GM23338 (cell line): Measurements from ENCODE around the gene MLANA. TPM values are rescaled to one million over a fixed set of nuclear protein-coding genes. Genes with fewer than 3 reads are reported as not detected.
A peak's percentile ranks its signal among the peaks of the same experiment; 100 is the strongest.

Experiments
- ATAC-seq: fragments of 200-7000 bp; cut with Tn5 transposase; 3 replicates; pipeline ENCODE4 v1.9.1; 2020
- DNase-seq: peaks from one replicate; pipeline ENCODE4 v3.0.0-alpha.2; 2015; ENCODE audit warnings: low spot score
- H2AFZ ChIP-seq: fragments of 200-600 bp; sonication (generic); 2 replicates; pipeline ENCODE4 v1.8.0; 2016; ENCODE audit warnings: antibody characterized with exemption, mild to moderate bottlenecking, moderate library complexity
- H3F3A ChIP-seq: fragments of 200-600 bp; sonication (generic); replicated peaks from 2 replicates; pipeline ENCODE4 v1.8.0; 2017; ENCODE audit warnings: antibody characterized with exemption, mixed run types, low read depth
- H3K27ac ChIP-seq: fragments of 200-600 bp; sonication (generic); 2 replicates; pipeline ENCODE4 v1.6.1; 2016; ENCODE audit warnings: low read depth
- H3K27me3 ChIP-seq: fragments of 200-600 bp; sonication (generic); 2 replicates; pipeline ENCODE4 v1.8.0; 2016; ENCODE audit warnings: mild to moderate bottlenecking, mixed run types, moderate library complexity; ENCODE audit not compliant: insufficient read depth
- H3K36me3 ChIP-seq: fragments of 200-600 bp; sonication (generic); 2 replicates; pipeline ENCODE4 v1.8.0; 2016; ENCODE audit warnings: mild to moderate bottlenecking; ENCODE audit not compliant: insufficient read depth
- H3K4me1 ChIP-seq: fragments of 200-600 bp; sonication (generic); 2 replicates; pipeline ENCODE4 v1.8.0; 2016; ENCODE audit warnings: mild to moderate bottlenecking, moderate library complexity; ENCODE audit not compliant: insufficient read depth
- H3K4me2 ChIP-seq: fragments of 200-600 bp; sonication (generic); 2 replicates; pipeline ENCODE4 v1.7.1; 2017; ENCODE audit warnings: mixed run types
- H3K4me3 ChIP-seq: fragments of 200-600 bp; sonication (generic); 2 replicates; pipeline ENCODE4 v1.6.1; 2016; ENCODE audit warnings: mixed run types
- H3K79me2 ChIP-seq: fragments of 200-600 bp; sonication (generic); replicated peaks from 2 replicates; pipeline ENCODE4 v1.8.0; 2017; ENCODE audit warnings: mild to moderate bottlenecking; ENCODE audit not compliant: insufficient read depth
- H3K9me2 ChIP-seq: fragments of 200-600 bp; sonication (generic); 2 replicates; pipeline ENCODE4 v1.8.0; 2017; ENCODE audit not compliant: insufficient read depth
- H4K20me1 ChIP-seq: fragments of 200-600 bp; sonication (generic); replicated peaks from 2 replicates; pipeline ENCODE4 v1.8.0; 2017; ENCODE audit warnings: mild to moderate bottlenecking; ENCODE audit not compliant: insufficient read depth
- H3K27ac Mint-ChIP-seq: 2 replicates; pipeline ENCODE4 v1.8.0; 2020; ENCODE audit warnings: inconsistent platforms, mild to moderate bottlenecking, moderate library complexity, mixed read lengths
- H3K27me3 Mint-ChIP-seq: 3 replicates; pipeline ENCODE4 v1.8.0; 2022; ENCODE audit warnings: low read depth, mild to moderate bottlenecking, moderate library complexity, mixed read lengths, inconsistent platforms; ENCODE audit not compliant: insufficient read depth, poor library complexity
- H3K36me3 Mint-ChIP-seq: 3 replicates; pipeline ENCODE4 v1.8.0; 2021; ENCODE audit warnings: low read depth, mild to moderate bottlenecking, inconsistent platforms, moderate library complexity, mixed read lengths
- H3K4me1 Mint-ChIP-seq: 3 replicates; pipeline ENCODE4 v1.8.0; 2020; ENCODE audit warnings: mild to moderate bottlenecking, inconsistent platforms, mixed read lengths
- H3K4me3 Mint-ChIP-seq: 3 replicates; pipeline ENCODE4 v1.8.0; 2021; ENCODE audit warnings: moderate library complexity, mild to moderate bottlenecking, inconsistent platforms, mixed read lengths
- H3K9me3 Mint-ChIP-seq: 3 replicates; pipeline ENCODE4 v1.8.0; 2020; ENCODE audit warnings: moderate library complexity, mild to moderate bottlenecking, inconsistent platforms, mixed read lengths
- CREB1 ChIP-seq: fragments of 250-450 bp; sonication (Bioruptor Pico); IDR thresholded peaks from 2 replicates; pipeline ENCODE4 v1.5.0; 2020; ENCODE audit warnings: low read depth, mild to moderate bottlenecking, moderate library complexity
- EZH2 ChIP-seq: fragments of 200-600 bp; sonication (generic); IDR thresholded peaks from one replicate; pipeline ENCODE4 v1.8.0; 2017; ENCODE audit warnings: antibody characterized with exemption, mild to moderate bottlenecking, low read depth; ENCODE audit not compliant: unreplicated experiment
- EZH2phosphoT487 ChIP-seq: fragments of 200-600 bp; sonication (generic); IDR thresholded peaks from one replicate; pipeline ENCODE4 v1.8.1; 2018; ENCODE audit warnings: antibody characterized with exemption; ENCODE audit not compliant: unreplicated experiment
- NANOG ChIP-seq: IDR thresholded peaks from 2 replicates; pipeline ENCODE4 v1.6.1; 2016; ENCODE audit warnings: antibody characterized with exemption, borderline replicate concordance
- STAT1 ChIP-seq: IDR thresholded peaks from one replicate; pipeline ENCODE4 v1.6.1; 2016; ENCODE audit warnings: antibody characterized with exemption; ENCODE audit not compliant: unreplicated experiment
- ZNF114 ChIP-seq: fragments of 250-450 bp; sonication (Bioruptor Pico); IDR thresholded peaks from 2 replicates; pipeline ENCODE4 v1.5.0; 2020; ENCODE audit warnings: mild to moderate bottlenecking, moderate library complexity
- ZNF331 ChIP-seq: fragments of 250-450 bp; sonication (Bioruptor Pico); IDR thresholded peaks from 2 replicates; pipeline ENCODE4 v1.5.0; 2020; ENCODE audit warnings: low read depth, mild to moderate bottlenecking, moderate library complexity
- polyA plus RNA-seq: library from polyadenylated mRNA; unstranded; fragments of >200 nt; fragmentation: Nextera tagmentation; extraction: Ambion mirVana; gene quantifications from 2 replicates; pipeline ENCODE4 v1.2.1, GENCODE V29; 2016
- total RNA-seq: library from RNA; depleted of rRNA; stranded (reverse); fragments of >200 nt; shearing (Covaris generic); gene quantifications from 2 replicates; pipeline ENCODE4 v1.2.3, GENCODE V29; 2014
- TF ChIP-seq, protein P1 (sequence below): IDR thresholded peaks from 2 replicates; pipeline ENCODE4 v1.6.1; 2016; ENCODE audit warnings: antibody characterized with exemption
- TF ChIP-seq, protein P2 (sequence below): IDR thresholded peaks from one replicate; pipeline ENCODE4 v1.6.1; 2018; ENCODE audit warnings: antibody characterized with exemption; ENCODE audit not compliant: unreplicated experiment
- TF ChIP-seq, protein P3 (sequence below): fragments of 250-450 bp; sonication (Bioruptor Pico); IDR thresholded peaks from 2 replicates; pipeline ENCODE4 v1.5.0; 2020; ENCODE audit warnings: mild to moderate bottlenecking, moderate library complexity

MLANA gene
- total and polyA plus RNA-seq, 2 experiments from 2014 or later = not detected

GRCh38 chr9:5841771-5842573, 48.7 kb upstream of the MLANA start (continued):
- TF ChIP-seq, protein P1, sequence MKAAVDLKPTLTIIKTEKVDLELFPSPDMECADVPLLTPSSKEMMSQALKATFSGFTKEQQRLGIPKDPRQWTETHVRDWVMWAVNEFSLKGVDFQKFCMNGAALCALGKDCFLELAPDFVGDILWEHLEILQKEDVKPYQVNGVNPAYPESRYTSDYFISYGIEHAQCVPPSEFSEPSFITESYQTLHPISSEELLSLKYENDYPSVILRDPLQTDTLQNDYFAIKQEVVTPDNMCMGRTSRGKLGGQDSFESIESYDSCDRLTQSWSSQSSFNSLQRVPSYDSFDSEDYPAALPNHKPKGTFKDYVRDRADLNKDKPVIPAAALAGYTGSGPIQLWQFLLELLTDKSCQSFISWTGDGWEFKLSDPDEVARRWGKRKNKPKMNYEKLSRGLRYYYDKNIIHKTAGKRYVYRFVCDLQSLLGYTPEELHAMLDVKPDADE = no peak
- no peak for TF ChIP-seq EZH2phosphoT487
- no peak for TF ChIP-seq NANOG
- TF ChIP-seq, protein P2, sequence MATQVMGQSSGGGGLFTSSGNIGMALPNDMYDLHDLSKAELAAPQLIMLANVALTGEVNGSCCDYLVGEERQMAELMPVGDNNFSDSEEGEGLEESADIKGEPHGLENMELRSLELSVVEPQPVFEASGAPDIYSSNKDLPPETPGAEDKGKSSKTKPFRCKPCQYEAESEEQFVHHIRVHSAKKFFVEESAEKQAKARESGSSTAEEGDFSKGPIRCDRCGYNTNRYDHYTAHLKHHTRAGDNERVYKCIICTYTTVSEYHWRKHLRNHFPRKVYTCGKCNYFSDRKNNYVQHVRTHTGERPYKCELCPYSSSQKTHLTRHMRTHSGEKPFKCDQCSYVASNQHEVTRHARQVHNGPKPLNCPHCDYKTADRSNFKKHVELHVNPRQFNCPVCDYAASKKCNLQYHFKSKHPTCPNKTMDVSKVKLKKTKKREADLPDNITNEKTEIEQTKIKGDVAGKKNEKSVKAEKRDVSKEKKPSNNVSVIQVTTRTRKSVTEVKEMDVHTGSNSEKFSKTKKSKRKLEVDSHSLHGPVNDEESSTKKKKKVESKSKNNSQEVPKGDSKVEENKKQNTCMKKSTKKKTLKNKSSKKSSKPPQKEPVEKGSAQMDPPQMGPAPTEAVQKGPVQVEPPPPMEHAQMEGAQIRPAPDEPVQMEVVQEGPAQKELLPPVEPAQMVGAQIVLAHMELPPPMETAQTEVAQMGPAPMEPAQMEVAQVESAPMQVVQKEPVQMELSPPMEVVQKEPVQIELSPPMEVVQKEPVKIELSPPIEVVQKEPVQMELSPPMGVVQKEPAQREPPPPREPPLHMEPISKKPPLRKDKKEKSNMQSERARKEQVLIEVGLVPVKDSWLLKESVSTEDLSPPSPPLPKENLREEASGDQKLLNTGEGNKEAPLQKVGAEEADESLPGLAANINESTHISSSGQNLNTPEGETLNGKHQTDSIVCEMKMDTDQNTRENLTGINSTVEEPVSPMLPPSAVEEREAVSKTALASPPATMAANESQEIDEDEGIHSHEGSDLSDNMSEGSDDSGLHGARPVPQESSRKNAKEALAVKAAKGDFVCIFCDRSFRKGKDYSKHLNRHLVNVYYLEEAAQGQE = no peak
- no peak for TF ChIP-seq EZH2
- TF ChIP-seq ZNF114 (CRISPR knock-in tag) = no peak
- TF ChIP-seq ZNF331 (CRISPR knock-in tag) = no peak
- TF ChIP-seq CREB1 = no peak
- no peak for TF ChIP-seq STAT1

- no peak for DNase-seq
- no peak overlapping the region for H3K27ac Mint-ChIP-seq
Measured at GRCh38 chr9:5842929-5843793, 47.5 kb upstream of the MLANA start.

More at GRCh38 chr9:5842929-5843793, 47.5 kb upstream of the MLANA start:
- no peak for ATAC-seq
- Histone ChIP-seq H3K4me1 (peaks cover 9% of the 10 kb centered on the region), H3K36me3 (no peaks in the 10 kb centered on the region), H3K27me3 (no peaks in the 10 kb centered on the region), H3K4me2 (no peak overlapping the region), H3F3A (no peaks in the 10 kb centered on the region), H3K79me2 (no peaks in the 10 kb centered on the region), H3K9me2 (0 out of 2 replicates have a peak, but pooled peaks cover 4% of the 10 kb centered on the region), H2AFZ (peak overlapping the region; percentile 83), H3K4me3 (no peak overlapping the region), H4K20me1 (no peaks in the 10 kb centered on the region), H3K27ac (no peak overlapping the region)
- H3K9me3 Mint-ChIP-seq = peaks cover 10% of the 10 kb centered on the region
- H3K4me1 Mint-ChIP-seq = peaks cover 23% of the 10 kb centered on the region
- no peaks in the 10 kb centered on the region for H3K36me3 Mint-ChIP-seq
- peaks cover 5% of the 10 kb centered on the region for H3K27me3 Mint-ChIP-seq
- TF ChIP-seq, protein P3, sequence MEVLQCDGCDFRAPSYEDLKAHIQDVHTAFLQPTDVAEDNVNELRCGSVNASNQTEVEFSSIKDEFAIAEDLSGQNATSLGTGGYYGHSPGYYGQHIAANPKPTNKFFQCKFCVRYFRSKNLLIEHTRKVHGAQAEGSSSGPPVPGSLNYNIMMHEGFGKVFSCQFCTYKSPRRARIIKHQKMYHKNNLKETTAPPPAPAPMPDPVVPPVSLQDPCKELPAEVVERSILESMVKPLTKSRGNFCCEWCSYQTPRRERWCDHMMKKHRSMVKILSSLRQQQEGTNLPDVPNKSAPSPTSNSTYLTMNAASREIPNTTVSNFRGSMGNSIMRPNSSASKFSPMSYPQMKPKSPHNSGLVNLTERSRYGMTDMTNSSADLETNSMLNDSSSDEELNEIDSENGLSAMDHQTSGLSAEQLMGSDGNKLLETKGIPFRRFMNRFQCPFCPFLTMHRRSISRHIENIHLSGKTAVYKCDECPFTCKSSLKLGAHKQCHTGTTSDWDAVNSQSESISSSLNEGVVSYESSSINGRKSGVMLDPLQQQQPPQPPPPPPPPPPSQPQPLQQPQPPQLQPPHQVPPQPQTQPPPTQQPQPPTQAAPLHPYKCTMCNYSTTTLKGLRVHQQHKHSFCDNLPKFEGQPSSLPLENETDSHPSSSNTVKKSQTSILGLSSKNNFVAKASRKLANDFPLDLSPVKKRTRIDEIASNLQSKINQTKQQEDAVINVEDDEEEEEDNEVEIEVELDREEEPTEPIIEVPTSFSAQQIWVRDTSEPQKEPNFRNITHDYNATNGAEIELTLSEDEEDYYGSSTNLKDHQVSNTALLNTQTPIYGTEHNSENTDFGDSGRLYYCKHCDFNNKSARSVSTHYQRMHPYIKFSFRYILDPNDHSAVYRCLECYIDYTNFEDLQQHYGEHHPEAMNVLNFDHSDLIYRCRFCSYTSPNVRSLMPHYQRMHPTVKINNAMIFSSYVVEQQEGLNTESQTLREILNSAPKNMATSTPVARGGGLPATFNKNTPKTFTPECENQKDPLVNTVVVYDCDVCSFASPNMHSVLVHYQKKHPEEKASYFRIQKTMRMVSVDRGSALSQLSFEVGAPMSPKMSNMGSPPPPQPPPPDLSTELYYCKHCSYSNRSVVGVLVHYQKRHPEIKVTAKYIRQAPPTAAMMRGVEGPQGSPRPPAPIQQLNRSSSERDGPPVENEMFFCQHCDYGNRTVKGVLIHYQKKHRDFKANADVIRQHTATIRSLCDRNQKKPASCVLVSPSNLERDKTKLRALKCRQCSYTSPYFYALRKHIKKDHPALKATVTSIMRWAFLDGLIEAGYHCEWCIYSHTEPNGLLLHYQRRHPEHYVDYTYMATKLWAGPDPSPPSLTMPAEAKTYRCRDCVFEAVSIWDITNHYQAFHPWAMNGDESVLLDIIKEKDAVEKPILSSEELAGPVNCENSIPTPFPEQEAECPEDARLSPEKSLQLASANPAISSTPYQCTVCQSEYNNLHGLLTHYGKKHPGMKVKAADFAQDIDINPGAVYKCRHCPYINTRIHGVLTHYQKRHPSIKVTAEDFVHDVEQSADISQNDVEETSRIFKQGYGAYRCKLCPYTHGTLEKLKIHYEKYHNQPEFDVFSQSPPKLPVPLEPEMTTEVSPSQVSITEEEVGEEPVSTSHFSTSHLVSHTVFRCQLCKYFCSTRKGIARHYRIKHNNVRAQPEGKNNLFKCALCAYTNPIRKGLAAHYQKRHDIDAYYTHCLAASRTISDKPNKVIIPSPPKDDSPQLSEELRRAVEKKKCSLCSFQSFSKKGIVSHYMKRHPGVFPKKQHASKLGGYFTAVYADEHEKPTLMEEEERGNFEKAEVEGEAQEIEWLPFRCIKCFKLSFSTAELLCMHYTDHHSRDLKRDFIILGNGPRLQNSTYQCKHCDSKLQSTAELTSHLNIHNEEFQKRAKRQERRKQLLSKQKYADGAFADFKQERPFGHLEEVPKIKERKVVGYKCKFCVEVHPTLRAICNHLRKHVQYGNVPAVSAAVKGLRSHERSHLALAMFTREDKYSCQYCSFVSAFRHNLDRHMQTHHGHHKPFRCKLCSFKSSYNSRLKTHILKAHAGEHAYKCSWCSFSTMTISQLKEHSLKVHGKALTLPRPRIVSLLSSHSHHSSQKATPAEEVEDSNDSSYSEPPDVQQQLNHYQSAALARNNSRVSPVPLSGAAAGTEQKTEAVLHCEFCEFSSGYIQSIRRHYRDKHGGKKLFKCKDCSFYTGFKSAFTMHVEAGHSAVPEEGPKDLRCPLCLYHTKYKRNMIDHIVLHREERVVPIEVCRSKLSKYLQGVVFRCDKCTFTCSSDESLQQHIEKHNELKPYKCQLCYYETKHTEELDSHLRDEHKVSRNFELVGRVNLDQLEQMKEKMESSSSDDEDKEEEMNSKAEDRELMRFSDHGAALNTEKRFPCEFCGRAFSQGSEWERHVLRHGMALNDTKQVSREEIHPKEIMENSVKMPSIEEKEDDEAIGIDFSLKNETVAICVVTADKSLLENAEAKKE (CRISPR knock-in tag) = no peak
- no peak overlapping the region for H3K4me3 Mint-ChIP-seq
